Measurements from ENCODE around the gene PLA2G12A.

DNA sequence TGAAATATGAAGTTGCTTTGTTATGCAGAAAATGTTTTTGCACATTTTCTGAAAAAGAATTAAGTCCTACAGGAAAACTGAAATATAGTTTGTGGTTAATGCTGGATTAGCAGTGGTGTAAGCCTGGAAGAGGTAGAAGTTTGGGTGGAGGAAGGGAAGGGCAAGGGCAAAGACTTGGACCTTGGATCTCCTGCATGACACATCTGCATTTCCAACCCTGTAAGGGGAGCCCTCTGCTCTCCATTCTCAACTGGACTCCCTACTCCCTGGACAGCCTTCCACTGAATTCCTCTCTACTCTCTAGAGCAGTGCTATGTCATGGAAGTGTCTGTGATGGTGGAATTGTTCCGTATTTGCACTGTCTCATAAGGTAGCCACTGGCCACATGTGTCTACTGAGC lies 31.2 kb downstream of the PLA2G12A start:
- TF ChIP-seq, protein P1, sequence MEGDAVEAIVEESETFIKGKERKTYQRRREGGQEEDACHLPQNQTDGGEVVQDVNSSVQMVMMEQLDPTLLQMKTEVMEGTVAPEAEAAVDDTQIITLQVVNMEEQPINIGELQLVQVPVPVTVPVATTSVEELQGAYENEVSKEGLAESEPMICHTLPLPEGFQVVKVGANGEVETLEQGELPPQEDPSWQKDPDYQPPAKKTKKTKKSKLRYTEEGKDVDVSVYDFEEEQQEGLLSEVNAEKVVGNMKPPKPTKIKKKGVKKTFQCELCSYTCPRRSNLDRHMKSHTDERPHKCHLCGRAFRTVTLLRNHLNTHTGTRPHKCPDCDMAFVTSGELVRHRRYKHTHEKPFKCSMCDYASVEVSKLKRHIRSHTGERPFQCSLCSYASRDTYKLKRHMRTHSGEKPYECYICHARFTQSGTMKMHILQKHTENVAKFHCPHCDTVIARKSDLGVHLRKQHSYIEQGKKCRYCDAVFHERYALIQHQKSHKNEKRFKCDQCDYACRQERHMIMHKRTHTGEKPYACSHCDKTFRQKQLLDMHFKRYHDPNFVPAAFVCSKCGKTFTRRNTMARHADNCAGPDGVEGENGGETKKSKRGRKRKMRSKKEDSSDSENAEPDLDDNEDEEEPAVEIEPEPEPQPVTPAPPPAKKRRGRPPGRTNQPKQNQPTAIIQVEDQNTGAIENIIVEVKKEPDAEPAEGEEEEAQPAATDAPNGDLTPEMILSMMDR (IDR thresholded peaks at IDR 0.05): no peak
- TF ChIP-seq POLR2AphosphoS5 (IDR thresholded peaks at IDR 0.05; ENCODE audit: low read depth, low read length): no peak
